ENCODE results near the gene IL17D.

IL17D gene

DNA sequence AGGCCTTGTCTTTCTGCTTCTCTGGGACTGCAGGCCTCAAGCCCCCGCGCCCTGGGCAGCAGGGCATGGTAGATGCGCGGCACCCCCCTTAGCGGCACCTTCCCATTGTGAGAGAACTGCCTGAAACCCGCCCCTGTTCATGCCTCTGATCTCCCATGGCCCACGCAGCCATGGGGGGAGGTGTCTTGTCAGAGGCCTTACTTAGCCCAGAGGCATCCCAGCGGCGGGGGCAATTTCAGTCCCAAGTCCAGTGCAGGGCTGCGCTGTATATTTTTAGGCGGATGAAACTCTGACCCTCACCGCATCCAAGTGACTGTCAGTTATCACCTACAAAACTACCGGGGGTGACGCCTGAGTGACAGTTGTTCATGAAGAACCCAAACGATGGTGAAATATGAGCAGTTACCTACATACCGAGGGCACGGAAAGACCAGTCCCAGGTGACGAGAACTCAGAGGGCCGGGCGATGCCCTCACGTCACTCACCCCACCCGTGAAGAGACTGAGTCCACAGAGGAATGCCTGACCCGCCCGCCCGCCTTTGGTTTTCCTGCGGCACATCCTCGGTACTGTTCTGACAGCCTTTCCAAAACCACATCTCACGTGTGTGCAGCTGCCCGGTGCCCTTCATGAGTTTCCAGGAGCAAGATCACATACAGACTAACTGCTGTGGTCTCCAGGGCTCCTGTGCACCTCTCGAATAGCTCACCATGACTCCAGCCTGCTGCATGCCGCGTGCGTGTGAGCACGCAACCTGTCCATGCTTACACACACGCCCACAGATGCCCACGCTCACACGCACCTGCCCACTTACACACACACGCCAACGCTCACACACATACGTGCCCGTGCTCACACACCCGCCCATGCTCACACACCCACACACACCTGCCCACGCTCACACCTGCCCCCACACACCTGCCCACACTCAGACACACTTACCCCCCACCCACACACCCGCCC lies 14.4 kb downstream of the IL17D start:
- no peak overlapping the region for H3K27ac ChIP-seq (ENCODE audit: low read depth, low read length, poor library complexity, severe bottlenecking)
- H3K9ac ChIP-seq (ENCODE audit: low read length), result no peak overlapping the region
- no peaks in the 10 kb centered on the region for H3K36me3 ChIP-seq (ENCODE audit: insufficient read depth, low read length)
- no peak overlapping the region for H3K4me3 ChIP-seq (ENCODE audit: low read depth, low read length, poor library complexity, severe bottlenecking)
- H3K4me1 ChIP-seq (ENCODE audit: insufficient read depth, low read length, severe bottlenecking), result peaks cover 4% of the 10 kb centered on the region
- no peak overlapping the region for H3K4me2 ChIP-seq (ENCODE audit: low read length)
- H3K79me2 ChIP-seq (ENCODE audit: insufficient read depth, low read length), result no peaks in the 10 kb centered on the region
- H4K20me1 ChIP-seq (ENCODE audit: insufficient read depth, low read length), result no peaks in the 10 kb centered on the region
- no peaks in the 10 kb centered on the region for H3K9me3 ChIP-seq (ENCODE audit: low read length)
- no peaks in the 10 kb centered on the region for H3F3A ChIP-seq (ENCODE audit: insufficient read depth, low read length)
- no peaks in the 10 kb centered on the region for H3K9me2 ChIP-seq (ENCODE audit: low read depth, low read length)
- H3K27me3 ChIP-seq (ENCODE audit: insufficient read depth, low read length), result 0 out of 2 replicates have a peak, but pooled peaks cover 5% of the 10 kb centered on the region
- no peak overlapping the region for H2AFZ ChIP-seq (ENCODE audit: low read length)
- TF ChIP-seq EZH2 (IDR thresholded peaks at IDR 0.05; ENCODE audit: borderline replicate concordance, low read length) (no peak), CTCF (IDR thresholded peaks at IDR 0.05; ENCODE audit: low read length) (no peak)

GRCh38 chr13:20718958-20719566 lies 15.6 kb downstream of the IL17D start:
- Histone ChIP-seq H4K20me1 (ENCODE audit: insufficient read depth, low read length) (no peaks in the 10 kb centered on the region), H3K36me3 (ENCODE audit: insufficient read depth, low read length) (no peaks in the 10 kb centered on the region), H3K27ac (ENCODE audit: low read depth, low read length, poor library complexity, severe bottlenecking) (no peak overlapping the region), H3F3A (ENCODE audit: insufficient read depth, low read length) (no peaks in the 10 kb centered on the region), H3K4me1 (ENCODE audit: insufficient read depth, low read length, severe bottlenecking) (no peaks in the 10 kb centered on the region), H3K27me3 (ENCODE audit: insufficient read depth, low read length) (no peaks in the 10 kb centered on the region), H3K9ac (ENCODE audit: low read length) (no peak overlapping the region), H3K4me2 (ENCODE audit: low read length) (no peak overlapping the region), H3K9me2 (ENCODE audit: low read depth, low read length) (no peaks in the 10 kb centered on the region), H3K4me3 (ENCODE audit: low read depth, low read length, poor library complexity, severe bottlenecking) (no peak overlapping the region), H2AFZ (ENCODE audit: low read length) (no peak overlapping the region), H3K79me2 (ENCODE audit: insufficient read depth, low read length) (no peaks in the 10 kb centered on the region), H3K9me3 (ENCODE audit: low read length) (no peaks in the 10 kb centered on the region)
- TF ChIP-seq CTCF (IDR thresholded peaks at IDR 0.05; ENCODE audit: low read length), result no peak
- no peak for TF ChIP-seq EZH2 (IDR thresholded peaks at IDR 0.05; ENCODE audit: borderline replicate concordance, low read length)

DNA sequence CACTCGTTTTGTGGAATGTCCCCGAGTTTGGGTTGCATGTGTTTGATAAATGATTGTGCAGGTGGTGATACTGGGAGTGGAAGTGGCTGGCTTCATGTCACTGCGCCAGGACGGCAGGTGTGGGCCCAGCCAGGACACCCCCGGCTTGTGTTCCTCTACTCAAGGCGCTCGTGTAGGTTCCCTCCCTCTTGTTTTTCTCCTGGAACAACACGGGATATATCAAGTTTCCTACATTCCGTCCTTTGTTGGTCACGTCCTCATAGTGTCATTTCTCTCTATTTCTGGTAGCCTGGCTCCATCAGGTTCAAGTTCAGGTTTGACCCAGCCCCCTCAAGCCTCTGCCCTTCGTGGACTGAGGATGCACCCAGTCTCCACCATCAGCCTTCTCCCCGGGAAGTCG lies 16.3 kb downstream of the IL17D start:
- Histone ChIP-seq H3K27me3 (ENCODE audit: insufficient read depth, low read length) (no peaks in the 10 kb centered on the region), H3K4me1 (ENCODE audit: insufficient read depth, low read length, severe bottlenecking) (no peaks in the 10 kb centered on the region), H3K4me2 (ENCODE audit: low read length) (no peak overlapping the region), H3K27ac (ENCODE audit: low read depth, low read length, poor library complexity, severe bottlenecking) (no peak overlapping the region), H3F3A (ENCODE audit: insufficient read depth, low read length) (no peaks in the 10 kb centered on the region), H3K79me2 (ENCODE audit: insufficient read depth, low read length) (no peaks in the 10 kb centered on the region), H3K9me3 (ENCODE audit: low read length) (no peaks in the 10 kb centered on the region), H3K9ac (ENCODE audit: low read length) (no peak overlapping the region), H3K36me3 (ENCODE audit: insufficient read depth, low read length) (no peaks in the 10 kb centered on the region), H2AFZ (ENCODE audit: low read length) (no peak overlapping the region), H3K4me3 (ENCODE audit: low read depth, low read length, poor library complexity, severe bottlenecking) (no peak overlapping the region), H3K9me2 (ENCODE audit: low read depth, low read length) (no peaks in the 10 kb centered on the region), H4K20me1 (ENCODE audit: insufficient read depth, low read length) (no peaks in the 10 kb centered on the region)
- no peak for TF ChIP-seq CTCF (IDR thresholded peaks at IDR 0.05; ENCODE audit: low read length)
- TF ChIP-seq EZH2 (IDR thresholded peaks at IDR 0.05; ENCODE audit: borderline replicate concordance, low read length), result no peak
